ENCODE measurements around the gene PIP5KL1.
A peak's percentile ranks its signal among the peaks of the same experiment; 100 is the strongest.

PIP5KL1 gene

DNA sequence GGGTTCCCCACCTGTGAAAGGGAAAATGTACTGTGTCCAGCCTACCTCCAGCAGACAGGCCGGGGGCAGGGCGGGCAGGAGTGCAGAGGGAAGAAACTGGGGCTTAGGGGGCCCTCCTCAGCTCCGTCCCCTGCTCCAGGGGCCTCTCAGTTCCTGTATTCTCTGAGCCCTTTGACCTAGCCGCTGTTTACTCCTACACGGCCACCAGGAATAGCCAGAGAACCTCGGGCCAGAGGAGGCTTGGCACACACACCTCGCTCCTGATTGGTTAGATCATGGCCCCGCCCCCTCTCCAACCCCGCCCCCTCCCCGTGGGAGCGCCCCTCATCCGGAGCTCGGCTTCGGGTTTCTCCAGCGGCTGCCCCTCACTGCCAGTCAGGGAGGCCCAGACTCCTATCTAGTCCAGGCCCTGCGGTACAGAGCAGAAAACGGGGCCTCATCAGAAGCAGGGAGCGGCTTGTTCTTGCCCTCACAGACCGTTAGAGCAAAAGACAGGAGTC is 33.3 kb downstream of the PIP5KL1 start:
- peak overlapping the region; percentile 84 for H3K27ac ChIP-seq
- peak; percentile 82 for DNase-seq (ENCODE audit: low spot score)
- POLR2A ChIA-PET (ENCODE audit: low non-redundant PET), result no interaction called here
- CTCF ChIA-PET, result interaction anchor here (0.9 kb wide), 1 partner anchor 10 kb away, joined by 3 read pairs; no protein-coding TSS in a partner anchor
- TF ChIP-seq, protein P1, sequence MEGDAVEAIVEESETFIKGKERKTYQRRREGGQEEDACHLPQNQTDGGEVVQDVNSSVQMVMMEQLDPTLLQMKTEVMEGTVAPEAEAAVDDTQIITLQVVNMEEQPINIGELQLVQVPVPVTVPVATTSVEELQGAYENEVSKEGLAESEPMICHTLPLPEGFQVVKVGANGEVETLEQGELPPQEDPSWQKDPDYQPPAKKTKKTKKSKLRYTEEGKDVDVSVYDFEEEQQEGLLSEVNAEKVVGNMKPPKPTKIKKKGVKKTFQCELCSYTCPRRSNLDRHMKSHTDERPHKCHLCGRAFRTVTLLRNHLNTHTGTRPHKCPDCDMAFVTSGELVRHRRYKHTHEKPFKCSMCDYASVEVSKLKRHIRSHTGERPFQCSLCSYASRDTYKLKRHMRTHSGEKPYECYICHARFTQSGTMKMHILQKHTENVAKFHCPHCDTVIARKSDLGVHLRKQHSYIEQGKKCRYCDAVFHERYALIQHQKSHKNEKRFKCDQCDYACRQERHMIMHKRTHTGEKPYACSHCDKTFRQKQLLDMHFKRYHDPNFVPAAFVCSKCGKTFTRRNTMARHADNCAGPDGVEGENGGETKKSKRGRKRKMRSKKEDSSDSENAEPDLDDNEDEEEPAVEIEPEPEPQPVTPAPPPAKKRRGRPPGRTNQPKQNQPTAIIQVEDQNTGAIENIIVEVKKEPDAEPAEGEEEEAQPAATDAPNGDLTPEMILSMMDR (conservative IDR thresholded peaks at IDR 0.05; ENCODE audit: low read depth), result no peak

DNA sequence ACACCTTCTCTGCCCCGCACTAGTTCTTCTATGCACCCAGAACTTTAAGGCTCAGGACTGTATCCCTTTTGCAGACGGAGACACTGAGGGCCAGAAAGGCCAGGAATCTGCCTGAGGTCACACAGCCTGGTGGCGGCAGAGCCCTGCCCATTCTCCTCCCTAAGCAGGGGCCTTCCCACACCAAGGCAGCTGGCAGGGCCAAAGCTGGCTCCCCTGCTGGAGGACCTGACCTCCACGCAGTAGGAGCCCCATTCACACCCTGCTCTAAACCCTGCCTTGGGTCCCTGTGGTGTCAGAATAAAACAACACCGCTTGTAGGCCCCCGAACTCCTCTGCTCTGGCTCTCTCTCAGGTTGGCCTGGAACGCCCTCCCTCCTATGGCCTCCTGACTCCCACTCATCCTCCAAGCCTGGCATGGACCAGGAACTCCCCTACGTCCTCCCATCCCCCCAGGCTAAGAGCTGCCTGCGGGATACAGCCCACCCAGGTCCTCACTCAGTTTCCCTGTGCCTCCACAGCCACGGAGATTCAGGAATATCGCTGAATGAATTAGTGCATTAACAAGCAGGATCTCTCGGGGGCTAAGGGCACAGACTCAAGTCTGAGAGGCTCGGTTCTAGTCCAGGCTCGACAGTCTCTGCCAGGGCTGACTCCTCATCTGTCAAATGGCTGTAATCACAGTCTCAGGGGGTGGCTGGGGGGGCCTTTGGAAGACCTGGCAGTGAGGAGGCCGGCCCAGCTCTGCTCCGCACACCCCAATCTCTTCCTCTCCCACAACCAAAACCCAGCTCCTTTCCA is 34.0 kb downstream of the PIP5KL1 start:
- ChIA-PET CTCF (no interaction called here), POLR2A (ENCODE audit: low non-redundant PET) (no interaction called here)
- TF ChIP-seq, protein P1 (conservative IDR thresholded peaks at IDR 0.05; ENCODE audit: low read depth), result no peak
- peak overlapping the region; percentile 84 for H3K27ac ChIP-seq
- no peak for DNase-seq (ENCODE audit: low spot score)

DNA sequence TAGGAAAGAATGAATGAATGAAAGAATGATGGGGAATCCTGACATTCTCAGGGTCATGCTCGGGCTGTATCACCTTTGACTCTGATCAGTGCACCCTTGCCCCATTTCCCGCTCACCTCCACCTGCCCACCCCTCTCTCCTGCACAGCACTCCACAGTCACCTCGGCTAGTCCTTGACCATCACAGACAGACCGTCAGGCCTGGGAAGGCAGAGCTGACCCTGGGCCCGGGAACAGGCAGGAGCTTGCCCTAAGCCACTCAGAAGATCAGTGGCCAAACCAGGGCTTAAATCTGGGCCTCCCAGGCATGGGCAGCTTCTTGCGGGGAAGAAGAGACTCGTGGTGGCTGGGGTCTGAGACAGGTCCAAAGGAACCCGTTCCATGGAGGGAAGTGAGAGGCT is 34.8 kb downstream of the PIP5KL1 start:
- TF ChIP-seq, protein P1 (conservative IDR thresholded peaks at IDR 0.05; ENCODE audit: low read depth), result no peak
- POLR2A ChIA-PET (ENCODE audit: low non-redundant PET), result no interaction called here
- CTCF ChIA-PET, result no interaction called here

DNA sequence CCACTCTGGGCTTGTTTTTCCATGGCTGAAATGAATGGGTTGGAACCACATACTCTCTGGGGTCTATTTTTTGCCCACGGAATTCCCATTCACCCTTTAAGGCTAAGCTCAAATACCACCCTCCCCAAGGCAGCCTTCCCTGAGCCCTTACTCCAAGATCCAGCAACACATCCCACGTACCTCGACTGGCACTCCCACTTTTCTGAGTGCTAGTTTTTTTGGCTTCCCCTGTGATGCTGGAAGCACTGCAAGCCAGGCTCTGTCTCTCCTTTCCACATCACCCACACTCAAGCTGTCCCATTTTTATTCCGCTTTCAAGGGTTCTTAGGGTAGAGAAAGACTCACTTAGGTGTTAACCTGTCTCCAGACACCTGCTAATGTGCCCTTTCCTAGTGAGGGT is 37.2 kb downstream of the PIP5KL1 start:
- DNase-seq (ENCODE audit: low spot score), result no peak
- ChIA-PET CTCF (no interaction called here), POLR2A (ENCODE audit: low non-redundant PET) (no interaction called here)
- H3K27ac ChIP-seq, result no peak overlapping the region
- TF ChIP-seq, protein P1 (conservative IDR thresholded peaks at IDR 0.05; ENCODE audit: low read depth), result no peak

More for the DNA sequence above, 34.8 kb downstream of the PIP5KL1 start:
- H3K27ac ChIP-seq, result peak overlapping the region; percentile 84
- no peak for DNase-seq (ENCODE audit: low spot score)

DNA sequence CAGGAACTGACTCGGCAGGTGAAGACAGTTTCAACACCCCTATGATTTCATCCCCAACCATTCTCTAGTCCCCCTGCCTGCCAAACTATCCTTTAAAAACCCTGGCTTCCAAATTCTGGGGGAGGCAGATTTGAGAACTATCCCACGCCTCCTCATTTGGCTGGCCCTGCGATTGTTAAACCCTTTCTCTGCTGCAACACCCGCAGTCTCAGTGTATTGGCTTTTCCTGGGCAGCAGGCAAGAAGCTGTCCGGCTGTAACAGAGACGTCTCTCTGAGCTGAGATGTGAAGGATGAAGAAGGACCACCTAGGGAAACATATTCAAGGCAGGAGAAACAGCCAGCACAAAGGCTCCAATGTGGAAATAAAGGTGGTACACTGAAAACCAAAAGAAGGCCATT is 37.7 kb downstream of the PIP5KL1 start:
- DNase-seq (ENCODE audit: low spot score), result no peak
- CTCF ChIA-PET, result no interaction called here

DNA sequence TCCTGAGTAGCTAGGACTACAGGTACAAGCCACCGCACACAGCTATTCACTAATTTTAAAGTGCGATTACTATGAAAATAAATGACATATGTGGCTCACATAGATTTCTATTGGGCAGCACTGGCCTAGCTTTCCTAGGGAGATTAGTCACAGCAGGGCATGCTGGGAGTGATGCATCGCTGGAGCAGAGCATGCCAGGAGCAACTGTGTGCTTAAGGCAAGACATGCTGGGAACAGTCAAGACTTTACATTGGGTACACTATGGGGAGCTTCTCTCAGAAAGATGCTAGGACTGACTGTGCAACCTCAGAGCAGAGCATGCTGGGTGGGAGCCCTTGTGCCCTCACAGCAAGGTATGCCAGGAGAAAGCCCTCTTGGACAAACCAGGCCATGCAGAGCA is 40.5 kb downstream of the PIP5KL1 start:
- ChIA-PET POLR2A (ENCODE audit: low non-redundant PET) (no interaction called here), CTCF (interaction anchor here (1.7 kb wide), 1 partner anchor 20 kb away, joined by 11 read pairs; no protein-coding TSS in a partner anchor)
- DNase-seq (ENCODE audit: low spot score), result no peak
- TF ChIP-seq, protein P1 (conservative IDR thresholded peaks at IDR 0.05; ENCODE audit: low read depth), result no peak
- H3K27ac ChIP-seq, result peak overlapping the region; percentile 3

More for the DNA sequence above, 37.7 kb downstream of the PIP5KL1 start:
- POLR2A ChIA-PET (ENCODE audit: low non-redundant PET), result no interaction called here
- TF ChIP-seq, protein P1 (conservative IDR thresholded peaks at IDR 0.05; ENCODE audit: low read depth), result no peak
- no peak overlapping the region for H3K27ac ChIP-seq
